ENCODE results near the gene SERPINE3.

Gene SERPINE3

DNA sequence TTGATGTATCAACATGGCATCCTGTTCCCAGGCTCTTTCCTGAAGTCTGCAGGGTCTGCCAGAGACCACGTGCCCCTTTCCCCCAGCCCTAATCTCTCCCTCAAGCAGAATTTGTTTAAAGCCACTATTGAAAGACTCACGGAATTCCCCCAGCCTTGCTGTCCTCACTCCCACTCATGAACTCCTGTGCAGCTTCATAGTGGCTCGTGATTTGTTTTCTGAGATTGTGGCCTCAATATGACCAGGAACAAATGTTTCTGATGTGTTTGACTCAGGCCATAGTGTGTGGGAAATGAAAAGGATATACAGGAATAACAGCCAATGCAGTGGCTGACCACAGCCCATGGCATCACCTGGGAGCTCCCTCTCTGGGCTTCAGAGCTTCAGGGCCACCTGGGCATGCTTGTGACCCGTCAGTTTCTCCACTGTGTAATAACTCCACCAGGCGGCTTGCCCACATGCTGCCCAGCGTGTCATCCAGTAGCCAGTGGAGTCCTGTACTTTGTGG lies 8.1 kb upstream of the SERPINE3 start:
- no peak for ATAC-seq
- TF ChIP-seq RARB (CRISPR knock-in tag; IDR thresholded peaks at IDR 0.05), result no peak
- TF ChIP-seq ARNTL (CRISPR knock-in tag; IDR thresholded peaks at IDR 0.05; ENCODE audit: borderline replicate concordance, low read depth), result no peak
- TF ChIP-seq ESRRG (CRISPR knock-in tag; IDR thresholded peaks at IDR 0.05), result no peak
- no peak for TF ChIP-seq PPARA (CRISPR knock-in tag; IDR thresholded peaks at IDR 0.05; ENCODE audit: borderline replicate concordance)
- TF ChIP-seq ZNF70 (CRISPR knock-in tag; IDR thresholded peaks at IDR 0.05), result no peak
- no peak for TF ChIP-seq TSHZ2 (CRISPR knock-in tag; IDR thresholded peaks at IDR 0.05)
- no peak for TF ChIP-seq TOX (CRISPR knock-in tag; IDR thresholded peaks at IDR 0.05; ENCODE audit: borderline replicate concordance)
- TF ChIP-seq SNAI2 (CRISPR knock-in tag; IDR thresholded peaks at IDR 0.05), result no peak
- TF ChIP-seq ZNF8 (CRISPR knock-in tag; IDR thresholded peaks at IDR 0.05), result no peak
- TF ChIP-seq GLIS3 (CRISPR knock-in tag; IDR thresholded peaks at IDR 0.05), result no peak
- no peak for TF ChIP-seq ZNF565 (CRISPR knock-in tag; conservative IDR thresholded peaks at IDR 0.05; ENCODE audit: low read depth)
- no peak for TF ChIP-seq CREB5 (CRISPR knock-in tag; IDR thresholded peaks at IDR 0.05; ENCODE audit: low read depth)
- TF ChIP-seq CSDC2 (CRISPR knock-in tag; IDR thresholded peaks at IDR 0.05), result no peak
- no peak for TF ChIP-seq ISL1 (CRISPR knock-in tag; IDR thresholded peaks at IDR 0.05)
- TF ChIP-seq ZFP30 (CRISPR knock-in tag; IDR thresholded peaks at IDR 0.05), result no peak

DNA sequence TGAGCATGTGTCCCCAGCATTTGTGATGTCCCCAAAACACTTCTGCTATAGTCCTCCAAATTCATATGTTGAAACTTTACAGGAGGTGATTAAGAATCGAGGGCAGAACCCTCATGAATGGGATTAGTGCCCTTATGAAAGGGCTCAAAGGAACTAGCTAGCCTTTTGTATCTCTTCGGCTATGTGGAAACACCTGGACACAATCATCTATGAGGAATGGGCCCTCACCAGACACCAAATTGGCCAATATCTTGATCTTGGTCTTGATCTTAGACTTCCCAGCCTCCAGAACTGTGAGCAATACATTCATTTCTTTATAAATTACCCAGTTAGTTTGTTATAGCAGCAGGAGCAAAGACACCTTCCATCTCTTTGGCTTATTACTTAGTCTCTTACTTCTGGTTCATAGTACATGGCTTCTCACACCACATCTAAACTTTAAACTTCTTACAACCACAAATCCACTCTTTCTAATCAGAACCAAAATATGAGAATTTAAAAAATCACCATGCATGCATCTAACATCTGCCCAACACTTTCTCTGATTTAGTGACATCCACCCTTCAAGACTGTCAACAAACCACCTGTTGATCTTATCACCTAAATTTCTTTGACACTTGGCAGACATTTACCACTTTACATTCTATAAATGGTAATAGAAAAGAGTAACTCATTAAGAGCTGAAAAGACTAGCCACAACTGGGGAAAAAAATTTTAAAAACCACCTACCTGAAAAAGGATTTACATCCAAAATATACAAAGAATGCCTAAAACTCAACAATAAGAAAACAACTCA lies 6.7 kb upstream of the SERPINE3 start:
- ATAC-seq, result no peak
- TF ChIP-seq OSR1 (CRISPR knock-in tag; IDR thresholded peaks at IDR 0.05), result no peak
- no peak for TF ChIP-seq ARNTL (CRISPR knock-in tag; IDR thresholded peaks at IDR 0.05; ENCODE audit: borderline replicate concordance, low read depth)
- TF ChIP-seq, protein P1, sequence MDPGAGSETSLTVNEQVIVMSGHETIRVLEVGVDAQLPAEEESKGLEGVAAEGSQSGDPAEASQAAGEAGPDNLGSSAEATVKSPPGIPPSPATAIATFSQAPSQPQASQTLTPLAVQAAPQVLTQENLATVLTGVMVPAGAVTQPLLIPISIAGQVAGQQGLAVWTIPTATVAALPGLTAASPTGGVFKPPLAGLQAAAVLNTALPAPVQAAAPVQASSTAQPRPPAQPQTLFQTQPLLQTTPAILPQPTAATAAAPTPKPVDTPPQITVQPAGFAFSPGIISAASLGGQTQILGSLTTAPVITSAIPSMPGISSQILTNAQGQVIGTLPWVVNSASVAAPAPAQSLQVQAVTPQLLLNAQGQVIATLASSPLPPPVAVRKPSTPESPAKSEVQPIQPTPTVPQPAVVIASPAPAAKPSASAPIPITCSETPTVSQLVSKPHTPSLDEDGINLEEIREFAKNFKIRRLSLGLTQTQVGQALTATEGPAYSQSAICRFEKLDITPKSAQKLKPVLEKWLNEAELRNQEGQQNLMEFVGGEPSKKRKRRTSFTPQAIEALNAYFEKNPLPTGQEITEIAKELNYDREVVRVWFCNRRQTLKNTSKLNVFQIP (CRISPR knock-in tag; IDR thresholded peaks at IDR 0.05; ENCODE audit: borderline replicate concordance, low read depth), result no peak
- no peak for TF ChIP-seq RARB (CRISPR knock-in tag; IDR thresholded peaks at IDR 0.05)
- TF ChIP-seq GLIS3 (CRISPR knock-in tag; IDR thresholded peaks at IDR 0.05), result no peak
- no peak for TF ChIP-seq PATZ1 (CRISPR knock-in tag; IDR thresholded peaks at IDR 0.05; ENCODE audit: borderline replicate concordance)
- TF ChIP-seq ZFP3 (CRISPR knock-in tag; IDR thresholded peaks at IDR 0.05), result no peak
- no peak for TF ChIP-seq TOX (CRISPR knock-in tag; IDR thresholded peaks at IDR 0.05; ENCODE audit: borderline replicate concordance)
- TF ChIP-seq CSRNP3 (CRISPR knock-in tag; IDR thresholded peaks at IDR 0.05), result no peak
- TF ChIP-seq ESRRG (CRISPR knock-in tag; IDR thresholded peaks at IDR 0.05), result no peak
- TF ChIP-seq CSDC2 (CRISPR knock-in tag; IDR thresholded peaks at IDR 0.05), result no peak
- no peak for TF ChIP-seq CREB5 (CRISPR knock-in tag; IDR thresholded peaks at IDR 0.05; ENCODE audit: low read depth)
- TF ChIP-seq ZNF8 (CRISPR knock-in tag; IDR thresholded peaks at IDR 0.05), result no peak

Measured in SK-N-SH treated with all-trans-retinoic acid at 6 μM for 48 hours (cell line).